ENCODE data around the gene PSMA6. TPM values are rescaled to one million over a fixed set of nuclear protein-coding genes. Genes with fewer than 3 reads are reported as not detected.

Gene PSMA6
- total and polyA plus RNA-seq, 2 of the 13 experiments (the other 11 are each of a cell fraction or from before 2014, with no cell fraction given), result 525 to 1,109 TPM

- TF ChIP-seq ZC3H4 (CRISPR knock-in tag; IDR thresholded peaks at IDR 0.05; ENCODE audit: borderline replicate concordance) (no peak), ZNF34 (CRISPR knock-in tag; IDR thresholded peaks at IDR 0.05; ENCODE audit: borderline replicate concordance) (no peak), MEF2D (CRISPR knock-in tag; IDR thresholded peaks at IDR 0.05) (no peak), ATRX (CRISPR knock-in tag; IDR thresholded peaks at IDR 0.05; ENCODE audit: borderline replicate concordance) (no peak), RFX1 (IDR thresholded peaks at IDR 0.05) (no peak), ZNF609 (CRISPR knock-in tag; IDR thresholded peaks at IDR 0.05; ENCODE audit: borderline replicate concordance) (0 out of 2 replicates have a peak, but pooled peaks have one; percentile 28), SMC3 (IDR thresholded peaks at IDR 0.05; ENCODE audit: low read length) (no peak), ZNF510 (CRISPR knock-in tag; IDR thresholded peaks at IDR 0.05; ENCODE audit: low read depth) (no peak), ZNF619 (CRISPR knock-in tag; IDR thresholded peaks at IDR 0.05) (0 out of 2 replicates have a peak, but pooled peaks have one; percentile 54), ZNF296 (CRISPR knock-in tag; conservative IDR thresholded peaks at IDR 0.05) (no peak), SNAPC5 (CRISPR knock-in tag; IDR thresholded peaks at IDR 0.05; ENCODE audit: borderline replicate concordance) (no peak), ZNF280D (CRISPR knock-in tag; IDR thresholded peaks at IDR 0.05) (no peak), PLSCR1 (CRISPR knock-in tag; IDR thresholded peaks at IDR 0.05; ENCODE audit: borderline replicate concordance) (no peak)
- TF ChIP-seq, protein P1, sequence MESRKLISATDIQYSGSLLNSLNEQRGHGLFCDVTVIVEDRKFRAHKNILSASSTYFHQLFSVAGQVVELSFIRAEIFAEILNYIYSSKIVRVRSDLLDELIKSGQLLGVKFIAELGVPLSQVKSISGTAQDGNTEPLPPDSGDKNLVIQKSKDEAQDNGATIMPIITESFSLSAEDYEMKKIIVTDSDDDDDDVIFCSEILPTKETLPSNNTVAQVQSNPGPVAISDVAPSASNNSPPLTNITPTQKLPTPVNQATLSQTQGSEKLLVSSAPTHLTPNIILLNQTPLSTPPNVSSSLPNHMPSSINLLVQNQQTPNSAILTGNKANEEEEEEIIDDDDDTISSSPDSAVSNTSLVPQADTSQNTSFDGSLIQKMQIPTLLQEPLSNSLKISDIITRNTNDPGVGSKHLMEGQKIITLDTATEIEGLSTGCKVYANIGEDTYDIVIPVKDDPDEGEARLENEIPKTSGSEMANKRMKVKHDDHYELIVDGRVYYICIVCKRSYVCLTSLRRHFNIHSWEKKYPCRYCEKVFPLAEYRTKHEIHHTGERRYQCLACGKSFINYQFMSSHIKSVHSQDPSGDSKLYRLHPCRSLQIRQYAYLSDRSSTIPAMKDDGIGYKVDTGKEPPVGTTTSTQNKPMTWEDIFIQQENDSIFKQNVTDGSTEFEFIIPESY (CRISPR knock-in tag; IDR thresholded peaks at IDR 0.05), result no peak
Observed at GRCh38 chr14:35349496-35350365, 57.5 kb downstream of the PSMA6 start (continued).
